K562 (cell line): Measurements from ENCODE around the gene KRTAP1-1. TPM values are rescaled to one million over a fixed set of nuclear protein-coding genes. Genes with fewer than 3 reads are reported as not detected.

ENCODE experiments used
- CEBPG ChIP-seq, 3 experiments: fragments of 200-800 bp in 1 of 3; sonication (Bioruptor generic) in 1 of 3; sonication (generic) in 1 of 3; formaldehyde crosslinking in 1 of 3; IDR thresholded peaks in 2 of 3; conservative IDR thresholded peaks in 1 of 3; 2 replicates each; pipeline versions ENCODE4 v1.6.1 to v1.8.0; 2016 to 2022; ENCODE audit warnings: missing compliant biosample characterization in 2 of 3, missing genetic modification characterization in 2 of 3, mild to moderate bottlenecking in 1 of 3, missing genetic modification reagents in 1 of 3
- EHMT2 ChIP-seq: fragments of 450-650 bp; IDR thresholded peaks from 2 replicates; pipeline ENCODE4 v1.6.1; 2018; ENCODE audit warnings: antibody characterized with exemption
- EP300 ChIP-seq: IDR thresholded peaks from 2 replicates; pipeline ENCODE4 v1.6.1; 2012; ENCODE audit warnings: low read length, improper control_type of control experiment
- ESRRA ChIP-seq: fragments of 450-650 bp; IDR thresholded peaks from 2 replicates; pipeline ENCODE4 v1.6.1; 2014; ENCODE audit warnings: low read depth, mild to moderate bottlenecking, moderate library complexity, borderline replicate concordance
- HDAC1 ChIP-seq, 2 experiments: fragments of 450-650 bp; IDR thresholded peaks; 2 replicates each; pipeline ENCODE4 v1.6.1; 2016 to 2017; ENCODE audit warnings: inconsistent platforms in 1 of 2, mild to moderate bottlenecking in 1 of 2, moderate library complexity in 1 of 2
- HDAC2 ChIP-seq: fragments of 450-650 bp; IDR thresholded peaks from 2 replicates; pipeline ENCODE4 v1.6.1; 2016; ENCODE audit warnings: mild to moderate bottlenecking
- KAT7 ChIP-seq: sonication (generic); formaldehyde crosslinking; IDR thresholded peaks from 2 replicates; pipeline ENCODE4 v1.8.0; 2022; ENCODE audit warnings: missing genetic modification reagents, mild to moderate bottlenecking, borderline replicate concordance
- MAFK ChIP-seq: IDR thresholded peaks from 2 replicates; pipeline ENCODE4 v1.6.1; 2011; ENCODE audit warnings: low read length, improper control_type of control experiment
- MED1 ChIP-seq: sonication (generic); formaldehyde crosslinking; IDR thresholded peaks from 2 replicates; pipeline ENCODE4 v1.8.1; 2023; ENCODE audit warnings: missing genetic modification reagents, borderline replicate concordance
- MTA2 ChIP-seq: fragments of 450-650 bp; IDR thresholded peaks from 2 replicates; pipeline ENCODE4 v1.6.1; 2016; ENCODE audit warnings: low read depth
- MYC ChIP-seq, 2 experiments: fragments of 250-450 bp in 1 of 2; sonication (Bioruptor Pico) in 1 of 2; IDR thresholded peaks; 2 replicates each; pipeline versions ENCODE4 v1.5.1 to v1.6.1; 2012 to 2021; ENCODE audit warnings: low read depth in 2 of 2, borderline replicate concordance in 1 of 2, improper control_type of control experiment in 1 of 2, low read length in 1 of 2, mild to moderate bottlenecking in 1 of 2, moderate library complexity in 1 of 2
- NEUROD1 ChIP-seq: fragments of 150-350 bp; IDR thresholded peaks from 2 replicates; pipeline ENCODE4 v1.6.1; 2014; ENCODE audit warnings: borderline replicate concordance, low read length, low read depth; ENCODE audit not compliant: partially characterized antibody
- NR4A1 ChIP-seq, 2 experiments: fragments of 250-450 bp in 1 of 2; fragments of 450-650 bp in 1 of 2; sonication (Bioruptor Pico) in 1 of 2; IDR thresholded peaks; 2 replicates each; pipeline versions ENCODE4 v1.4.0 to v1.6.1; 2016 to 2020; ENCODE audit warnings: mild to moderate bottlenecking in 2 of 2, missing compliant biosample characterization in 1 of 2, missing genetic modification characterization in 1 of 2, moderate library complexity in 1 of 2
- SAFB2 ChIP-seq: fragments of 200-400 bp; formaldehyde crosslinking; IDR thresholded peaks from 2 replicates; pipeline ENCODE4 v1.6.1; 2018; ENCODE audit warnings: borderline replicate concordance, low read length, low read depth, moderate library complexity; ENCODE audit not compliant: severe bottlenecking
- SMARCE1 ChIP-seq: fragments of 450-650 bp; IDR thresholded peaks from 2 replicates; pipeline ENCODE4 v1.7.1; 2016; ENCODE audit warnings: mild to moderate bottlenecking
- SMC3 ChIP-seq: conservative IDR thresholded peaks from 2 replicates; pipeline ENCODE4 v1.6.1; 2011; ENCODE audit warnings: low read depth, low read length, improper control_type of control experiment; ENCODE audit not compliant: insufficient read depth
- TFAP4 ChIP-seq: sonication (generic); formaldehyde crosslinking; IDR thresholded peaks from 2 replicates; pipeline ENCODE4 v1.8.0; 2022; ENCODE audit warnings: missing genetic modification reagents, mild to moderate bottlenecking, moderate library complexity, borderline replicate concordance
- THRB ChIP-seq: fragments of 450-650 bp; formaldehyde crosslinking; conservative IDR thresholded peaks from 2 replicates; pipeline ENCODE4 v1.4.0; 2022; ENCODE audit warnings: mild to moderate bottlenecking, missing genetic modification characterization
- VEZF1 ChIP-seq: fragments of 200-800 bp; sonication (Bioruptor generic); IDR thresholded peaks from 2 replicates; pipeline ENCODE4 v1.6.1; 2017; ENCODE audit warnings: missing genetic modification characterization, missing compliant biosample characterization
- ZNF121 ChIP-seq: sonication (generic); formaldehyde crosslinking; conservative IDR thresholded peaks from 2 replicates; pipeline ENCODE4 v1.8.0; 2022; ENCODE audit warnings: missing genetic modification reagents
- ZNF23 ChIP-seq: fragments of 250-450 bp; sonication (Bioruptor Pico); IDR thresholded peaks from 2 replicates; pipeline ENCODE4 v1.4.0; 2020; ENCODE audit warnings: mild to moderate bottlenecking
- ZNF668 ChIP-seq: fragments of 250-450 bp; sonication (Bioruptor Pico); IDR thresholded peaks from 2 replicates; pipeline ENCODE4 v1.8.0; 2022; ENCODE audit warnings: mild to moderate bottlenecking, inconsistent platforms
- ZNF696 ChIP-seq: fragments of 250-450 bp; sonication (Bioruptor Pico); conservative IDR thresholded peaks from 2 replicates; pipeline ENCODE4 v1.4.0; 2020; ENCODE audit warnings: mild to moderate bottlenecking, moderate library complexity
- polyA plus RNA-seq, 8 experiments: library from polyadenylated mRNA; depleted of rRNA in 4 of 8; stranded (reverse) in 5 of 8; unstranded in 3 of 8; fragments of >200 nt; fragmentation: Nextera tagmentation in 2 of 8; fragmentation: Illumina TruSeq in 1 of 8; extraction: Ambion mirVana in 2 of 8; extraction: Trizol in 1 of 8; gene quantifications; 2 replicates each; pipeline versions ENCODE4 v1.2.1 to v1.2.3, GENCODE V29; 2011 to 2014; ENCODE audit warnings: inconsistent platforms in 1 of 8, missing spikeins in 1 of 8
- total RNA-seq, 7 experiments: library from RNA; depleted of rRNA in 6 of 7; stranded (reverse); fragments of >200 nt in 6 of 7; fragmentation: Illumina TruSeq in 2 of 7; extraction: Trizol in 2 of 7; gene quantifications; 2 replicates each; pipeline versions ENCODE4 v1.2.1 to v1.2.3, GENCODE V29; 2011 to 2021; ENCODE audit warnings: low replicate concordance in 1 of 7

KRTAP1-1 gene
- total and polyA plus RNA-seq, 9 of the 15 experiments (the other 6 are each of a cell fraction or from before 2014, with no cell fraction given): not detected

GRCh38 chr17:41065829-41066624 is 24.8 kb upstream of the KRTAP1-1 start, which contains the start of gene KRTAP2-4 (continued):
- TF ChIP-seq MAFK (peak; percentile 25; the same call in 1 of the 2 replicates), ZNF23 (CRISPR knock-in tag) (no peak), ZNF696 (CRISPR knock-in tag) (no peak), EP300 (peak; percentile 56), THRB (CRISPR knock-in tag) (no peak), EHMT2 (peak; percentile 83), ESRRA (peak; percentile 93; the same call in 1 of the 2 replicates), ZNF668 (no peak), MED1 (CRISPR knock-in tag) (no peak), HDAC1 (IDR thresholded peaks at IDR 0.05) (no peak), SAFB2 (no peak), SMARCE1 (peak; percentile 86; the same call in 1 of the 2 replicates), VEZF1 (CRISPR knock-in tag) (peak; percentile 41), SMC3 (no peak), HDAC2 (0 out of 2 replicates have a peak, but pooled peaks have one; percentile 30), NR4A1 (CRISPR knock-in tag; IDR thresholded peaks at IDR 0.05) (no peak), NR4A1 (tag; IDR thresholded peaks at IDR 0.05) (0 out of 2 replicates have a peak, but pooled peaks have one; percentile 66), KAT7 (no peak), TFAP4 (peak; percentile 43), CEBPG (CRISPR knock-in tag; IDR thresholded peaks at IDR 0.05) (peak; percentile 89), CEBPG (tag; conservative IDR thresholded peaks at IDR 0.05 in 1 of 2, IDR thresholded peaks at IDR 0.05 in 1 of 2) (peak; percentile 98 to 99), MTA2 (no peak), MYC (IDR thresholded peaks at IDR 0.05; ENCODE audit: low read depth, low read length) (peak; percentile 73), MYC (CRISPR knock-in tag; IDR thresholded peaks at IDR 0.05; ENCODE audit: borderline replicate concordance, low read depth) (no peak), NEUROD1 (peak; percentile 45), ZNF121 (no peak)
